ENCODE results near the gene FAM90A1. TPM values are rescaled to one million over a fixed set of nuclear protein-coding genes. Genes with fewer than 3 reads are reported as not detected.
"Not testable (repeated sequence)": the region's sequence is repeated elsewhere in the genome, so short reads cannot be mapped to it uniquely, and the experiment has no call there.

Gene FAM90A1
- total RNA-seq, 2 donors from 2014 or later, result 0.67 to 1.3 TPM

DNA sequence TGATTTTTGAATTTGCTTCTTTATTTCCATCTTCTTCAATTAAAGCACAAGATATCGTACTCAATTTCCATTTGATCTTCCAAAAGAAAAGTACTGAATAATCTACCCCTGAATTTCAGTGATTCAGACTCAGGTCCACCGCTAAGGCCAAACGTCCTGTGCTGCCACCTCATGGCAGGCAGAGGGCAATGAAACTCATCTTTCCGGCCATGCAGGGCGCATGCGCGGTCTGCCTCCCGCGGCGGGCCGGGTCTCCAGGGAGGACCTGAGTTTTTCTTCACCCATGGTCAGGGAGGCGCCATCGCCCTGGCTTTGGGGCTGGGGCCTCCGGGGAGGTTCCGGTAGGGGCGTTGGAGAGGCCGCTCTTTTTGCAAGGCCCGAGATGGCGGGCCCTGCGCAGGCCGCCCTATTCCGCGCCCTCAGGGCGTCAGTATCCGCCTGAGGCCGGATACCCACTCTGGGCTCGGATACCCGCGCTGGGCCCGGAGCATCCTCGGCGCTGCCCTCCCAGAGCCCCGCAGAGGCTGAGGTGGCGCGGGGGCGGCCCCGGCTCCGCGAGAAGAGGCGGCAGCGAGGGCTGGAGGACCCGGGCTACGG is 47.3 kb downstream of the FAM90A1 start:
- H3K36me3 Mint-ChIP-seq (ENCODE audit: insufficient read depth in 2 of 2); H3K9me3 Mint-ChIP-seq; H3K4me1 Mint-ChIP-seq (ENCODE audit: low read depth); H3K27me3 Mint-ChIP-seq (ENCODE audit: low read depth): not testable (repeated sequence)
- H3K4me3 Mint-ChIP-seq, result peak overlapping the region; percentile 83 to 84
- peak; percentile 77 to 79 for DNase-seq
- ATAC-seq (replicated peaks in 1 of 2), result peak; percentile 94 to 99
- peak overlapping the region; percentile 15 for H3K27ac Mint-ChIP-seq

DNA sequence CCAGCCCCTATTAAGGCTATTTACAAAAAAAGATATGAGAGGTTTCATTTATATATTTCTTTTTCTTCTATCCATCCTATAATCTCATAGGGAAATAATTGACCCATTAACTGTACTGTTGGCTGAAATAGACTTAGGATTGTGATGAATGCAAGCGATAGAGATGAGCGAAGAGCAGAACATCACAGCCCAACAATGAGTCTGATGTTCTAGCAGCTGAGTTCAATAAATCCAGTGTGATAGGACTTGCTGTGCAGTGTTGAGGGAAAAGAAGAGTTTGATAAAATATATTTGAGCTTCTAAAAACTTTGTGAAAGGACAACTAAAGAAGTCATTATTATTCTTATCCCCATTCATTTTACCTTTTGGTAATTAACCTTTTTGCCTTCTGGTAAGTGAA is 54.5 kb downstream of the FAM90A1 start:
- DNase-seq; H3K4me1 Mint-ChIP-seq (ENCODE audit: low read depth); ATAC-seq (replicated peaks in 1 of 2); H3K36me3 Mint-ChIP-seq (ENCODE audit: insufficient read depth in 2 of 2); H3K9me3 Mint-ChIP-seq; H3K27ac Mint-ChIP-seq; H3K27me3 Mint-ChIP-seq (ENCODE audit: low read depth); H3K4me3 Mint-ChIP-seq: not testable (repeated sequence)

Other genes with a start within 250 kb of the FAM90A1 start
- 10 to 100 TPM; 26.6 to 27.8 TPM for gene FOXJ2, start 194.9 kb downstream of the FAM90A1 start, total RNA-seq
- gene C3AR1, start 161.3 kb downstream of the FAM90A1 start, total RNA-seq, result under 1 TPM; 0.19 to 0.79 TPM
- gene NECAP1, start 145.3 kb downstream of the FAM90A1 start, total RNA-seq, result 10 to 100 TPM; 34.2 to 43.5 TPM
- under 1 TPM in 1 of 2 donors, not detected in 1; 0.95 TPM for gene CLEC4A, start 104.0 kb downstream of the FAM90A1 start, total RNA-seq
- not detected for gene ZNF705A, start 70.6 kb downstream of the FAM90A1 start, total RNA-seq
- not detected for gene CLEC6A, start 228.3 kb upstream of the FAM90A1 start, total RNA-seq